DND-41 (cell line): ENCODE measurements around the gene SDSL.

Experiments used
- ATAC-seq: fragments of 200-7000 bp; cut with Tn5 transposase; 3 replicates; pipeline ENCODE4 v1.9.1; 2021; ENCODE audit warnings: low read depth; ENCODE audit not compliant: insufficient read depth
- DNase-seq: peaks from one replicate; pipeline ENCODE4 v3.0.0-alpha.2; 2020
- H2AFZ ChIP-seq: 2 replicates; pipeline ENCODE4 v1.6.0; 2012; ENCODE audit warnings: low read depth, low read length
- H3K27ac ChIP-seq: 2 replicates; pipeline ENCODE4 v1.5.1; 2012; ENCODE audit warnings: low read length, inconsistent platforms
- H3K27me3 ChIP-seq: fragments of 200-600 bp; sonication (generic); 2 replicates; pipeline ENCODE4 v1.6.0; 2012; ENCODE audit warnings: low read length, mild to moderate bottlenecking, inconsistent platforms; ENCODE audit not compliant: insufficient read depth, poor library complexity
- H3K36me3 ChIP-seq: 2 replicates; pipeline ENCODE4 v1.5.1; 2012; ENCODE audit warnings: low read length, inconsistent platforms; ENCODE audit not compliant: insufficient read depth
- H3K4me1 ChIP-seq: 2 replicates; pipeline ENCODE4 v1.5.1; 2012; ENCODE audit warnings: mild to moderate bottlenecking, low read length; ENCODE audit not compliant: insufficient read depth
- H3K4me2 ChIP-seq: 2 replicates; pipeline ENCODE4 v1.6.0; 2012; ENCODE audit warnings: mild to moderate bottlenecking, moderate library complexity, low read length, inconsistent platforms; ENCODE audit not compliant: insufficient read depth
- H3K4me3 ChIP-seq, 2 experiments: fragments of 200-600 bp in 1 of 2; shearing (Covaris generic) in 1 of 2; 2 replicates each; pipeline ENCODE4 v1.5.1; 2012 to 2016; ENCODE audit warnings: inconsistent platforms in 2 of 2, low read length in 2 of 2, mild to moderate bottlenecking in 2 of 2, low read depth in 1 of 2, moderate library complexity in 1 of 2
- H3K79me2 ChIP-seq: 2 replicates; pipeline ENCODE4 v1.6.0; 2012; ENCODE audit warnings: low read length, inconsistent platforms; ENCODE audit not compliant: insufficient read depth
- H3K9ac ChIP-seq: 2 replicates; pipeline ENCODE4 v1.6.0; 2012; ENCODE audit warnings: low read depth, mild to moderate bottlenecking, inconsistent platforms, low read length, moderate library complexity
- H3K9me3 ChIP-seq: 2 replicates; pipeline ENCODE4 v1.5.1; 2012; ENCODE audit warnings: low read length, moderate library complexity, mild to moderate bottlenecking, inconsistent platforms; ENCODE audit not compliant: insufficient read depth, severe bottlenecking
- H4K20me1 ChIP-seq: 2 replicates; pipeline ENCODE4 v1.6.0; 2012; ENCODE audit warnings: low read length; ENCODE audit not compliant: insufficient read depth
- EZH2 ChIP-seq: IDR thresholded peaks from 3 replicates; pipeline ENCODE4 v1.6.1; 2012; ENCODE audit warnings: borderline replicate concordance, low read depth, mild to moderate bottlenecking, moderate library complexity, low read length, inconsistent platforms; ENCODE audit not compliant: severe bottlenecking
- TF ChIP-seq, protein P1 (sequence below): IDR thresholded peaks from 2 replicates; pipeline ENCODE4 v1.5.1; 2012; ENCODE audit warnings: borderline replicate concordance, low read length, moderate library complexity, mild to moderate bottlenecking; ENCODE audit not compliant: poor library complexity, severe bottlenecking; ENCODE audit errors: extremely low read depth

The SDSL gene

DNA sequence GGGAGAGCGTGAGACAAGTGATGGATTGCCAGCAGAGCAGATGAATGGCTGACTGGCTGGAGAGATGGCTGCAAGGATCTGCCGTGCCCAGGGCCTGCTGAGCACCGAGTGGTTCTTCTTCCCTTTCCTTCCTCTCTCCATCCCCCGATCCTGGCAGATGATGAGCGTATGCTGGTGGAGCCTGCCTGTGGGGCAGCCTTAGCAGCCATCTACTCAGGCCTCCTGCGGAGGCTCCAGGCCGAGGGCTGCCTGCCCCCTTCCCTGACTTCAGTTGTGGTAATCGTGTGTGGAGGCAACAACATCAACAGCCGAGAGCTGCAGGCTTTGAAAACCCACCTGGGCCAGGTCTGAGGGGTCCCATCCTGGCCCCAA is 15.5 kb downstream of the SDSL start:
- Histone ChIP-seq H3K4me1 (no peaks in the 10 kb centered on the region), H4K20me1 (no peaks in the 10 kb centered on the region), H3K4me3 (no peak overlapping the region), H3K27ac (no peak overlapping the region), H3K9ac (no peak overlapping the region), H3K79me2 (no peaks in the 10 kb centered on the region), H3K36me3 (no peaks in the 10 kb centered on the region), H3K27me3 (no peaks in the 10 kb centered on the region), H3K9me3 (no peaks in the 10 kb centered on the region), H3K4me2 (no peak overlapping the region), H2AFZ (no peak overlapping the region)
- ATAC-seq (no peak), DNase-seq (no peak)
- no peak for TF ChIP-seq EZH2
- TF ChIP-seq, protein P1, sequence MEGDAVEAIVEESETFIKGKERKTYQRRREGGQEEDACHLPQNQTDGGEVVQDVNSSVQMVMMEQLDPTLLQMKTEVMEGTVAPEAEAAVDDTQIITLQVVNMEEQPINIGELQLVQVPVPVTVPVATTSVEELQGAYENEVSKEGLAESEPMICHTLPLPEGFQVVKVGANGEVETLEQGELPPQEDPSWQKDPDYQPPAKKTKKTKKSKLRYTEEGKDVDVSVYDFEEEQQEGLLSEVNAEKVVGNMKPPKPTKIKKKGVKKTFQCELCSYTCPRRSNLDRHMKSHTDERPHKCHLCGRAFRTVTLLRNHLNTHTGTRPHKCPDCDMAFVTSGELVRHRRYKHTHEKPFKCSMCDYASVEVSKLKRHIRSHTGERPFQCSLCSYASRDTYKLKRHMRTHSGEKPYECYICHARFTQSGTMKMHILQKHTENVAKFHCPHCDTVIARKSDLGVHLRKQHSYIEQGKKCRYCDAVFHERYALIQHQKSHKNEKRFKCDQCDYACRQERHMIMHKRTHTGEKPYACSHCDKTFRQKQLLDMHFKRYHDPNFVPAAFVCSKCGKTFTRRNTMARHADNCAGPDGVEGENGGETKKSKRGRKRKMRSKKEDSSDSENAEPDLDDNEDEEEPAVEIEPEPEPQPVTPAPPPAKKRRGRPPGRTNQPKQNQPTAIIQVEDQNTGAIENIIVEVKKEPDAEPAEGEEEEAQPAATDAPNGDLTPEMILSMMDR, result no peak

- ATAC-seq (no peak), DNase-seq (no peak)
- H3K27ac ChIP-seq, result no peak overlapping the region
- H3K4me3 ChIP-seq, result no peak overlapping the region
- H3K79me2 ChIP-seq, result no peaks in the 10 kb centered on the region
- no peak overlapping the region for H3K9ac ChIP-seq
- no peaks in the 10 kb centered on the region for H4K20me1 ChIP-seq
- no peaks in the 10 kb centered on the region for H3K9me3 ChIP-seq
- no peaks in the 10 kb centered on the region for H3K4me1 ChIP-seq
- no peak overlapping the region for H3K4me2 ChIP-seq
- H3K36me3 ChIP-seq, result no peaks in the 10 kb centered on the region
- TF ChIP-seq, protein P1, result no peak
- TF ChIP-seq EZH2, result no peak
- H2AFZ ChIP-seq, result no peak overlapping the region
- no peaks in the 10 kb centered on the region for H3K27me3 ChIP-seq
Measured at GRCh38 chr12:113438523-113439300, 16.5 kb downstream of the SDSL start.

DNA sequence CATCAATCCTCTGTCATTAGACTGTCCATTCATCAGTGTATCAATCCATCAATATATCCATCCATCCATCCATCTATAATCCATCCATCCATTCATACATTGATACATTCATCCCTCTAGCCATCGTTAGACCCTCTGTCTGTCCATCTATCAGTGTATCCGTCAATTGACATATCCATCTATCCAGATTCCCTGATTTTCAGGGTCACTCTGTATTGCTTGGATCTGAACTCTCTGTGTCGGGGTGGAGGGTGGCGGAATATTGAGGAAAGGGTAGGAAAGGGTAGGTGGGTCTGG is 17.1 kb downstream of the SDSL start:
- H2AFZ ChIP-seq, result no peak overlapping the region
- no peak overlapping the region for H3K4me2 ChIP-seq
- DNase-seq (no peak), ATAC-seq (no peak)
- H3K27me3 ChIP-seq, result no peaks in the 10 kb centered on the region
- no peaks in the 10 kb centered on the region for H3K4me1 ChIP-seq
- no peak overlapping the region for H3K9ac ChIP-seq
- no peak overlapping the region for H3K27ac ChIP-seq
- no peaks in the 10 kb centered on the region for H3K9me3 ChIP-seq
- no peaks in the 10 kb centered on the region for H3K79me2 ChIP-seq
- no peak overlapping the region for H3K4me3 ChIP-seq
- H3K36me3 ChIP-seq, result no peaks in the 10 kb centered on the region
- H4K20me1 ChIP-seq, result no peaks in the 10 kb centered on the region
- TF ChIP-seq, protein P1, result no peak
- no peak for TF ChIP-seq EZH2

- H3K27ac ChIP-seq, result no peak overlapping the region
- H3K36me3 ChIP-seq, result no peaks in the 10 kb centered on the region
- H3K9ac ChIP-seq, result no peak overlapping the region
- H3K4me3 ChIP-seq, result no peak overlapping the region
- TF ChIP-seq EZH2, result no peak
- TF ChIP-seq, protein P1, result peak; percentile 77
- no peak overlapping the region for H2AFZ ChIP-seq
- H3K79me2 ChIP-seq, result no peaks in the 10 kb centered on the region
- H3K4me1 ChIP-seq, result no peaks in the 10 kb centered on the region
- no peaks in the 10 kb centered on the region for H3K9me3 ChIP-seq
- DNase-seq (peak; percentile 44), ATAC-seq (peak; percentile 54; the same call in 1 of the 3 replicates)
- no peaks in the 10 kb centered on the region for H3K27me3 ChIP-seq
- H4K20me1 ChIP-seq, result no peaks in the 10 kb centered on the region
- no peak overlapping the region for H3K4me2 ChIP-seq
Measured at GRCh38 chr12:113439606-113440030, 17.4 kb downstream of the SDSL start.
